H1 (cell line): ENCODE results near the gene AGRN.

Experiments
- ATF3 ChIP-seq: IDR thresholded peaks from 2 replicates; pipeline ENCODE4 v1.6.1; 2011; ENCODE audit warnings: low read depth, mild to moderate bottlenecking, low read length; ENCODE audit not compliant: insufficient read depth
- CHD1 ChIP-seq: IDR thresholded peaks from 2 replicates; pipeline ENCODE4 v1.6.1; 2012; ENCODE audit warnings: low read depth, low read length, improper control_type of control experiment
- CTCF ChIP-seq, 3 experiments: IDR thresholded peaks; 1 replicate in 2 of 3; 2 replicates in 1 of 3; pipeline versions ENCODE4 v1.5.1 to v1.6.1; 2011; ENCODE audit warnings: low read length in 3 of 3, mild to moderate bottlenecking in 3 of 3, inconsistent platforms in 2 of 3, low read depth in 1 of 3, moderate library complexity in 1 of 3; ENCODE audit not compliant: insufficient read depth in 1 of 3; ENCODE audit errors: control extremely low read depth in 1 of 3
- HDAC2 ChIP-seq, 2 experiments: fragments of 300-600 bp in 1 of 2; sonication (generic) in 1 of 2; IDR thresholded peaks; 2 replicates each; pipeline ENCODE4 v1.6.1; 2011 to 2012; ENCODE audit warnings: low read depth in 2 of 2, low read length in 2 of 2, mild to moderate bottlenecking in 2 of 2, moderate library complexity in 2 of 2, borderline replicate concordance in 1 of 2, inconsistent platforms in 1 of 2
- POLR2A ChIP-seq, 2 experiments: IDR thresholded peaks; 1 replicate in 1 of 2; 2 replicates in 1 of 2; pipeline ENCODE4 v1.6.1; 2011; ENCODE audit warnings: low read depth in 2 of 2, low read length in 2 of 2, mild to moderate bottlenecking in 2 of 2; ENCODE audit errors: control extremely low read depth in 1 of 2
- RNF2 ChIP-seq: fragments of 200-900, 300-1000 bp; sonication (generic); IDR thresholded peaks from 2 replicates; pipeline ENCODE4 v1.7.1; 2016; ENCODE audit warnings: borderline replicate concordance, low read depth, mild to moderate bottlenecking, antibody characterized with exemption, low read length; ENCODE audit not compliant: poor library complexity, severe bottlenecking; ENCODE audit errors: missing control alignments
- SAP30 ChIP-seq: fragments of 300-600 bp; sonication (generic); IDR thresholded peaks from 2 replicates; pipeline ENCODE4 v1.7.1; 2012; ENCODE audit warnings: low read length, moderate library complexity, mild to moderate bottlenecking, inconsistent platforms; ENCODE audit not compliant: insufficient read depth, insufficient replicate concordance
- TEAD4 ChIP-seq: IDR thresholded peaks from 2 replicates; pipeline ENCODE4 v1.6.1; 2012; ENCODE audit warnings: low read depth, low read length, inconsistent platforms, mixed read lengths
- TF ChIP-seq, protein P1 (sequence below): IDR thresholded peaks from 2 replicates; pipeline ENCODE4 v1.6.1; 2012; ENCODE audit warnings: inconsistent platforms

- TF ChIP-seq SAP30 (no peak), CTCF (IDR thresholded peaks at IDR 0.05; ENCODE audit: control extremely low read depth in 1 of 3, insufficient read depth in 1 of 3, low read depth in 1 of 3, low read length in 3 of 3) (no peak), TEAD4 (no peak), POLR2A (IDR thresholded peaks at IDR 0.05; ENCODE audit: control extremely low read depth in 1 of 2, low read depth in 2 of 2, low read length in 2 of 2) (no peak), HDAC2 (IDR thresholded peaks at IDR 0.05; ENCODE audit: borderline replicate concordance in 1 of 2, low read depth in 2 of 2, low read length in 2 of 2) (no peak), ATF3 (no peak), CHD1 (no peak), RNF2 (no peak)
- TF ChIP-seq, protein P1, sequence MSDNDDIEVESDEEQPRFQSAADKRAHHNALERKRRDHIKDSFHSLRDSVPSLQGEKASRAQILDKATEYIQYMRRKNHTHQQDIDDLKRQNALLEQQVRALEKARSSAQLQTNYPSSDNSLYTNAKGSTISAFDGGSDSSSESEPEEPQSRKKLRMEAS = no peak
Measured at GRCh38 chr1:980602-981395, 39.1 kb upstream of the AGRN start.
